ENCODE results near the gene ICA1. TPM values are rescaled to one million over a fixed set of nuclear protein-coding genes. Genes with fewer than 3 reads are reported as not detected.

The ICA1 gene
- total RNA-seq, 1 donor from 2014 or later = 27.0 TPM

DNA sequence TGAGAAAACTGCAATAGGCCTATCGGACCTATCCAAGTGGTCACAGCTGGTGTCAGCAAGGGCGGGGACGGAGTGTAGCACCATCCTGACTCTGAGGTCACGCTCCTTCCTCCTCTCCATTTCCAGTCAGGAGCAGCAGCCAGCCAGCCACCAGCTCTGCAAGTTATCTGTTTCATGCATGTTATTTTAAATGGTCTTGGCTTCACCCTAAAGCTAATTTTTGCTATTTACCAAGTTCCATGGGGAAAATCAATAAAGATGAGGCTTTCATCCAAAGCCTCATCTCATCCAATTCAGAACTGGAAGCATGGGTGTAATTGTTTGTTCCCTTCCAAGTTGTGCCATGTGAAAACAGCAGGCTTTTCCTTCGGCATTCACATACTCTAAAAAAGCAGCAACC lies 49.3 kb downstream of the ICA1 start:
- H3K4me3 ChIP-seq = no peak overlapping the region
- no peaks in the 10 kb centered on the region for H3K9me3 ChIP-seq
- no peaks in the 10 kb centered on the region for H3K4me1 ChIP-seq
- TF ChIP-seq, protein P1, sequence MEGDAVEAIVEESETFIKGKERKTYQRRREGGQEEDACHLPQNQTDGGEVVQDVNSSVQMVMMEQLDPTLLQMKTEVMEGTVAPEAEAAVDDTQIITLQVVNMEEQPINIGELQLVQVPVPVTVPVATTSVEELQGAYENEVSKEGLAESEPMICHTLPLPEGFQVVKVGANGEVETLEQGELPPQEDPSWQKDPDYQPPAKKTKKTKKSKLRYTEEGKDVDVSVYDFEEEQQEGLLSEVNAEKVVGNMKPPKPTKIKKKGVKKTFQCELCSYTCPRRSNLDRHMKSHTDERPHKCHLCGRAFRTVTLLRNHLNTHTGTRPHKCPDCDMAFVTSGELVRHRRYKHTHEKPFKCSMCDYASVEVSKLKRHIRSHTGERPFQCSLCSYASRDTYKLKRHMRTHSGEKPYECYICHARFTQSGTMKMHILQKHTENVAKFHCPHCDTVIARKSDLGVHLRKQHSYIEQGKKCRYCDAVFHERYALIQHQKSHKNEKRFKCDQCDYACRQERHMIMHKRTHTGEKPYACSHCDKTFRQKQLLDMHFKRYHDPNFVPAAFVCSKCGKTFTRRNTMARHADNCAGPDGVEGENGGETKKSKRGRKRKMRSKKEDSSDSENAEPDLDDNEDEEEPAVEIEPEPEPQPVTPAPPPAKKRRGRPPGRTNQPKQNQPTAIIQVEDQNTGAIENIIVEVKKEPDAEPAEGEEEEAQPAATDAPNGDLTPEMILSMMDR (IDR thresholded peaks at IDR 0.05) = no peak
- H3K27me3 ChIP-seq = no peaks in the 10 kb centered on the region
- H3K36me3 ChIP-seq = no peaks in the 10 kb centered on the region
- no peak for ATAC-seq
- intact Hi-C loops (cut with DNase I) = no loop called here
- no peak for DNase-seq
- no peak overlapping the region for H3K27ac ChIP-seq

- DNase-seq = no peak
- Histone ChIP-seq H3K27ac (no peak overlapping the region), H3K9me3 (no peaks in the 10 kb centered on the region), H3K4me3 (no peak overlapping the region), H3K27me3 (no peaks in the 10 kb centered on the region), H3K36me3 (no peaks in the 10 kb centered on the region), H3K4me1 (no peaks in the 10 kb centered on the region)
- ATAC-seq = no peak
- TF ChIP-seq, protein P1 (IDR thresholded peaks at IDR 0.05) = no peak
- intact Hi-C loops (cut with DNase I) = no loop called here
Observed at GRCh38 chr7:8211725-8212096, 50.3 kb downstream of the ICA1 start.

DNA sequence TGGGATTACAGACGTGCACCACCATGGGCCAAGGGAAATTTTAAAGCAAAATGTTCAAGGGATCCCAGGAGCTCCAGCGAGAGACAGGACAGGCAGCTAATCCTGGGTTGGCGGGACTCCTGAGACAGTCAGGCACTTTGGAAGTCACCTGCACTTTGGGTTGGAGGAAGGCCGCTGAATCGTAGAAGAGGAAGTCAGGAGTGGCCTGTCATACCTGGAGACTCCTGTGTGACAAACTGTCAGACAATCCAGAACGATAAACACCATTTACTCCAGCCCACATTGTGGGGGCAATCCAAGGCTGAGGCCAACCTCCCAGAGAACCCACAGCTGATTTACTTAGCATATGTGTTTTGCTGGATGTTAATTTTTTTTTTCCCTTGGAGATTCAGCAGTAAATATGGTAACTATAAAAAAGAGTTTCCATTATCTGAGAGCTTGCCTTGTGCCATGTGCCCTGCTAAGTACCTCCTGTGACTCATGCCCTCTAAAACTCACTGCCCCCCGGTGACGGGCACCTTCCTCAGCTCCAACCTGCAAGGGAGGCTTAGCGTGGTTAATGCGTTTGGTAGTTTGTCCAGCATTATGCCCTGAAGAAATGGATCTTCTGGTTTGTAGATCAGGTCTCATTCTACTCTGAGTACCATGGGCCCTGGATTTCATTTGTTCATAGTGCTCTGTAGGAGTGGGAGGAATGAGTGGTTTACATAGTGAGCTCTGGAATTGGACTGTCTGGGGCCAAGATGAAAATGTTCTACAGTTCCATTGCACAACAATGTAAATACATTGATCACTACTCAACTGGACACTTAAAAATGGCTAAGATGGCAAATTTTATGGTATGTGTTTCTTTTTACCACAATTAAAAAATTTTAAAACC lies 50.9 kb downstream of the ICA1 start:
- Histone ChIP-seq H3K27me3 (no peaks in the 10 kb centered on the region), H3K4me1 (no peaks in the 10 kb centered on the region), H3K9me3 (no peaks in the 10 kb centered on the region), H3K4me3 (no peak overlapping the region), H3K27ac (no peak overlapping the region), H3K36me3 (no peaks in the 10 kb centered on the region)
- ATAC-seq = peak; percentile 47
- DNase-seq = no peak
- intact Hi-C loops (cut with DNase I) = no loop called here
- TF ChIP-seq, protein P1 (IDR thresholded peaks at IDR 0.05) = no peak

GRCh38 chr7:8209353-8209752 lies 52.6 kb downstream of the ICA1 start:
- Histone ChIP-seq H3K4me1 (no peaks in the 10 kb centered on the region), H3K27me3 (no peaks in the 10 kb centered on the region), H3K36me3 (no peaks in the 10 kb centered on the region), H3K27ac (no peak overlapping the region), H3K4me3 (no peak overlapping the region), H3K9me3 (no peaks in the 10 kb centered on the region)
- DNase-seq (no peak), ATAC-seq (no peak)
- TF ChIP-seq, protein P1 (IDR thresholded peaks at IDR 0.05) = no peak
- intact Hi-C loops (cut with DNase I) = no loop called here

- no peak overlapping the region for H3K27ac ChIP-seq
- DNase-seq (no peak), ATAC-seq (no peak)
- H3K4me1 ChIP-seq = no peaks in the 10 kb centered on the region
- intact Hi-C loops (cut with DNase I) = no loop called here
- TF ChIP-seq, protein P1 (IDR thresholded peaks at IDR 0.05) = no peak
- H3K36me3 ChIP-seq = no peaks in the 10 kb centered on the region
- no peaks in the 10 kb centered on the region for H3K27me3 ChIP-seq
- no peaks in the 10 kb centered on the region for H3K9me3 ChIP-seq
- H3K4me3 ChIP-seq = no peak overlapping the region
Observed at GRCh38 chr7:8208816-8209215, 53.2 kb downstream of the ICA1 start.

Measured in upper lobe of right lung (tissue), 1 donor.